NOMO-1 treated with DMSO at 0.1 percent for 48 hours (cell line): Measurements from ENCODE around the gene VTI1A.

ENCODE experiments used
- DNase-seq: peaks from one replicate; lab custom pipeline; 2025; ENCODE audit not compliant: unreplicated experiment; lab: John Stamatoyannopoulos, UW

Gene VTI1A

DNA sequence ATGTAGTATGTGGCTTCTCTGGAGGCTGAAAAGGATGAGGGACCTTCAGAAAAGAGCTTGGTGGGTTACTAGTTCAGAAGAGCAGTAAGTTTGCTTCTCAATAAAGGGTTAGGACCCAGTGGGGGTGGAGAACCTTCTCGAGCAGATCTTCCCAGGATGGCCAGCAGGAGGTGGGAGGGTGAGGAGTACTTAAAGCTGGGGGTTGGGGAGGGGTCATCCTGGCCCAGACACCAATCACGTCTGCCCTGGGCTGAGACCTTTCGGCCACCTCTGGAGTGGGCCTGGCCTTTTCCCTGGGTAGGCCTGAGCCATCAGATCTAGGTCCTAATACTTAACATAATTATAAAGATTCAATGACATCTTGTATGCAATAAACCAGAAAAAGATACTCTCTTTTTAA, 354.0 kb downstream of the VTI1A start:
- no peak for DNase-seq

DNA sequence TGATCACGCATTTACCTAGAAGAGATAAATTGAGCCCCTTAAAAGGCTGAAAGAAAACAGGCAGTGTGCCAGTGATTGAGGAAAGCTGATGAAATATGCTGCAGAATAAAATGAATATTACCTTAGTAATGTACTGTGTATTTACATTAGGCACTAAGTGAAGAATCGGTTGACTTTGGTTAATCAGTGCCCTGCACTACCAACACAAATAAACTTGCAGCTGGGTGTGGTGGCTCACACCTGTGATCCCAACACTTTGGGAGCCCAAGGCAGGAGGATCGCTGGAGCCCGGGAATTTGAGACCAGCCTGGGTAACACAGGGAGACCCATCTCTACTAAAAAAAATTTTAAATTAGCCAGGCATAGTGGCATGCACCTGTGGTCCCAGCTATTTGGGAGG, 354.7 kb downstream of the VTI1A start:
- DNase-seq: no peak

DNA sequence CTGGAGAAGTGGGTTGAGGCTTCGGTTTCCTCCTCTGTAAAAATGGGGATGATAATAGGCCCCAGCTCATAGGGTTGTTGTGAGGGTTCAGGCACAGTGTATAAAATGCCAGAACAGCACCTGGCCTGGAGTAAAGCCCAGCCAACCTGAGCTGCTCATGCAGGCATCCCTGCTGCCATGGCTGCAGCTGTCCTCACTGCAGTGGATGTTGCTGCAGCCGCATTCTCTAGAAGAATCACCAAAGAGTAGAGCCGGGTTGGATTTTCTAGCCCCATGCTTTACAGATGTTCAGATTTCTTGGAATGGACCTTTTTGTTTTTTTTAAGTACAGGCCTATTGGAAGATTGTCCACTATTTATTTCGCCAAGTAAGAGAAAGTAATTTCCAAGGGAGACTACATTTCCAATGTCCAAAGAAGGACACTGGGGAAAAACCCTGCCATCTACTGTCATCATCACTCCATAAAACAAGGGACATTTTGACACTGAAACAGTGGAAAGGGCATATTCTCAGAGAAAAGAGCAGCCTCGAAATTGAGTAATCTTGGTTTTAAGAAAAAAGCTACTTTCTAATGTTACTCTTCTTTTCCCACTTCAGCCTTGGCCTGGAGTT, 355.5 kb downstream of the VTI1A start:
- no peak for DNase-seq

DNA sequence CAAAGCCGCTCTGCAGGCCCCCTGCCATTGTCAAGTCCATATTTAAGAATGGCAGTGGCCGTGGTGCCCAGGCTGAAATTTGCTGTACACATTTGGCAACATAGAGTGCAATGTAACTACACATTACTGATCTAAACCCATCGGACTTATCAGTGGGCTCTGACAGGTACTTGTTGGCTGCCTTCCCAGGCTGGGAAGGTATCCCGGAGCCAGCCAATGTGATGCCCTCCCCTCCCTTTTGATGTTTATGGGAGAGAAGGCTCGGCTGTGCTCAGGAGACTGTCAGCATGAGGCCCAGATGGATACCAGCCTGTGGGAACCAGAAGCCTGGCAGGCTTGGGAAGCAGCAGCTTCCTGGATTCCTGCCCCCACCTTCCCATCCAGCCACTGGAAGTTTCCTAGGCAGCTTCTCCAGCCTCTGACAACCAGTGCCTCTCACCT, 357.0 kb downstream of the VTI1A start:
- DNase-seq: no peak

DNA sequence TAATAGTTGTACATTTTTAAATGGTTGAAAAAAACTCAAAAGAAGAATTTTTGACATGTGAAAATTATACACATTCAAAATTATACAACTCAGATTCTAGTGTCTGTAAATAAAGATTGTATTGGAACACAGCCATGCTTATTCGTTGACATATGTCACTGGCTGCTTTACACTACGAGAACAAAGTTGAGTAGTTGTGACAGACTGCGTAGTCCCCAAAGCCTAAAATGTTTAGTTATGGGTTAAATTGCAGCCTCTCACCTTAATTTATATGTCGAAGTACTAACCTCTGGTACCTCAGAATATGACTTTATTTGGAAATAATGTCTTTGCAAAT, 358.2 kb downstream of the VTI1A start:
- no peak for DNase-seq

DNA sequence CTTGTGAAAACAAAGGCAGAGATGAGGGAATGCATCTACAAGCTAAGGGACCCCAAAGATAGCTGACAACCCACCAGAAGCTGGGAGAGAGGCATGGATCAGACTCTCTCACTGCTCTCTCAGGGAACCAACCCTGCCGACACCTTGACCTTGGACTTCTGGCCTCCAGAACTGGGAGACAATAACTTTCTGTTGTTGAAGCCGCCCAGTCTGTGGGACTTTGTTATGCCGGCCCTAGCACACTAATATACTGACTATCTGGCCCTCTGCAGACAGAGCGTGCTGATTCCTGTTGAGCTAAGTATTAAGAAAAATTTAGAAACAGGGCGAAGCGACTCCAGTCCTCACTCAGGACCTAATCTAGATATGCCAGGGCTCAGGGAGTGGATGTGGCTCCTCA, 358.7 kb downstream of the VTI1A start:
- no peak for DNase-seq

DNA sequence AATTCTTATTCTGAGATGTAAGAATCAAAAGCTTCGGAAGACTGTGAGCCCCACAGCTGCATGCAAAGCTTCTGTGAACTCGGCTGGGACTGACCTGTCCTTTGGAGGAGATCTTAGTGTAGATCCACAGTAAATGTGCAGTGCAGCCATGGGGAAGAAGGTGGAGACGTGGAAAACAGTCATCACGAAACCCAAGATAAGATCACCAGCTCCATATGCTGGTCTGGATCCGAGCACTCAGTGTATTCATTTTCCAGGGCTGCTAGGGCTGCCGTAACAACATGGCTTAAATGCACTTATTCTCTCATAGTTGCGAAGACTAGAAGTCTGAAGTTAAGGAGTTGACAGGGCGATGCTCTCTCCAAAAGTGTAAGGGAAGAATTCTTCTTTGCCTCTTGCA, 360.0 kb downstream of the VTI1A start:
- DNase-seq: no peak

DNA sequence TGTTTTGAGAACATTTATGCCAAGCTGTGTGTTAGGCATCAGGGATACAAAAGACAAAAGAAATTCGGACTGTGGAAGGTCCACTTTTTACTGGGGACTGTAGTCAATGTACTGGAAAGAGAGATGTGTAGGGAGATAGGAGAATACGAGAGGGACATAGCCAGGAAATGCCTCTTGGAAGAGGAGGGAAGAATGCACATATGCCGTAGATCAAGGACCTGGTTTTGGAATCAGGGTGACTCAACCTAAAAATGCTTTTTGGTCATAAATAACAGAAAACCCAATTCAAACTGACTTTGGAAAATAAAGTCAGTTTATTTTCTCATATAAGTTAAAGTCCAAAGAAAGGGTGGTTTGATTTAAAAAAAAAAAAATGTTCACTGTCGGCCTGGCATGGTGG, 362.7 kb downstream of the VTI1A start:
- DNase-seq: no peak

DNA sequence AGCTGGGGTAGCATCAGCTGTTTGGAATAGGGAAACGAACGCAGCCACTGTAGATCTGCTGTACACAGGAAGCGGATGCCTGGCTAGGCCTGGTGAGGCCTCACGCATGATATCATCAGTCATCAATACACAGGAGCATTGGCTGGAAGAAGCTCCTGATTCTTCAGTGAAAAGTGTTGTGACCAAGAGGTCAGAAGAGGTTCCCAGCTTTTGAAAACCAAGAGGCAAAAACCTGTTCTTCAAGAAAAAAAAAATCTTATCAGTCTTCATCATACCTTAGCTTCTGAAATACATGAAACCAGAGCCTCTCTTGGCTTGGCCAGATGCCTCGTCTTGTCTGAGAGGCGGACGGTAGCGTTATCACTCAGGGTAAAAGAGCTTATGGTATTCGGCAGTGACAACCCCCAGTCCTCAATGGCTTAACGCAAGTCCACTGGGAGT, 363.7 kb downstream of the VTI1A start:
- no peak for DNase-seq

DNA sequence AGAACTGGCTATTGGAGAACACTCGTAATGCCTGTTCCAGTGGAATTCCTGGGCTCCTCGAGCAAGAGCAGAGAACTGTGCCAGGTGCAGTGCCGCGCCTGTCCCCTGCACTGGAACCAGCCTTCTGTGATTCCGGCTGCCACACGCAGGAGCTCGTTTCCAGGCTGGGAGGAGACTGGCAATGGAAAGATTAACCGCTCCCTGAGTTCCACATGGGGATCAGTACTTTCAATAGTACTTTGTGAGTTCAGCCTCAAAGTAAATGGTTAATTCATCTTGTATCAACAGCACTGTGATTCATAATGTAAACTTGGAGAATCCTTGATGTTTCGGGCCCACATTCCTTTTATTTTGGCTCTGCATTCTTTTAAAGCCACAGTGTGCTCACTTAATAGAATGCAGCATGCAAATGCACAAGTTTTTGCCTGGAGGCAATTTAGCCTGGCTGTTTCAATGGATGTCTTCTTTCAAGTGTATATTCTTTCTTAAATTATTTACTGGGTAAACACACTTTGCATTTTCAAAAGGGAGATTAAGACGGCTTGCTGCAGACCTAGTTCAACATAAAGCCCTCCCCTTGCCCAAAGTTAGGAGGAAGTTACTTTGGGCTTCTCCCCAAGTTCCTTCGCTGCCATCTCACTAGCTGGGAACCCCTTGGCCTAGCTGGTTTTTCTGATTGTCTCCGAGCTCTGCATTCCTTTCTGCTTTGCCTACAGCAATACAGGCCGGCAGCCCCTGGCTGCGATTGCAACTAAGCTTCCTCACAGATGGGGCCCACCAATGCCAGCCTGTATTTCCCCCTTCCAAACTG, 364.9 kb downstream of the VTI1A start:
- no peak for DNase-seq

DNA sequence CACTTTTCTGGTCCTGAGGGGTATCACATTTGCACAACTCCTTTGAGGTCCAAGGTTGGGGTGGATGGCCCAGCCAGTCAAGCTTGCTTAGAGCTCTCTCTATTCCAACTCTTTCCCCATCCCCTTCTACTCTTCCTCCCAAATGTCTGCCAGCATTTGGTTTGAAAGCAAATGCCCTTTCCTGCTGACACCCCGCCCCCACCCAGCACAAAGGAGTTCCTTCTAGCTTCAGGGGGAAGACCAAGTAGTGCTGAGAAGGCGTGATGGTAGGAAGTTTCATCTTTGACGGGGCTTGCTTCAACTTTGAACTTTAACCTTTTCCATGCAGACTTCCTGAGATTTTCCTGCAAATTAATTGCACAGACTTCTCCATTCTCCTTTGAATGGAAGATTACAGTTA, 365.6 kb downstream of the VTI1A start:
- no peak for DNase-seq

DNA sequence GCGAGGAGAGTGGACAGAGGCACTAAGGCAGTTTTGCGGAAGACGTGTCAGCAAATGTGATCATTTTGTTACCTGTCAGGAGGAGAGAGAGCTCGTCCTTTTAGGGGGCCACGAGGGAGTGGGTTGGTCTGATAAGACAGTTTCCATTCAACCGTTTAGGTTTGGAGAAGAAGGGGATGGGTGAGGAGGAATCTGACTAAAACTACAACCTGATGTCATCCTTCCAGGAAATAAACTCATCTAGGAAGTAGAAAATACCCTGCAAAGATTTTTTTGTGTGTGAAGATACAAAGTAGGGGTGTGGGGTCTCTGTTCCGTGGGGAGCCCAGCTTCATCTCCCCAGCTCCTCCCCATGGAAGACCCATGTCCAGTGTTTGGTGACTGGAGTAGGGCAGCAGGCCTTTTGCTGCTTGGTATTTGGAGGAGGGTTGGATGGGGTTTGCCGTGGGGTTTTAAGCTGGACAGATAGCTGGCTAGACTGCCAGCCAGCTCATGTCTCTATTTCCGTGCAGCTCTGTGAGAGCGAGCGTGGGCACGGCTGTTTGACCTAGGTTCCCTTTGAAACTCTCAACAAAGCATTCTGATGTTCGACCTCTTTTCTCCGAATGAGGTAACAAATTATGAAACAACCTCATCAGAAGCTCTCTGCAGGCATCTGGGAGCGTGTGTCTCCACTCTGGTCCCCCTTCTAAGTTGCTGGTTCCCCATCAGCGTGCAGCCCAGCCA, 367.0 kb downstream of the VTI1A start:
- DNase-seq: no peak

DNA sequence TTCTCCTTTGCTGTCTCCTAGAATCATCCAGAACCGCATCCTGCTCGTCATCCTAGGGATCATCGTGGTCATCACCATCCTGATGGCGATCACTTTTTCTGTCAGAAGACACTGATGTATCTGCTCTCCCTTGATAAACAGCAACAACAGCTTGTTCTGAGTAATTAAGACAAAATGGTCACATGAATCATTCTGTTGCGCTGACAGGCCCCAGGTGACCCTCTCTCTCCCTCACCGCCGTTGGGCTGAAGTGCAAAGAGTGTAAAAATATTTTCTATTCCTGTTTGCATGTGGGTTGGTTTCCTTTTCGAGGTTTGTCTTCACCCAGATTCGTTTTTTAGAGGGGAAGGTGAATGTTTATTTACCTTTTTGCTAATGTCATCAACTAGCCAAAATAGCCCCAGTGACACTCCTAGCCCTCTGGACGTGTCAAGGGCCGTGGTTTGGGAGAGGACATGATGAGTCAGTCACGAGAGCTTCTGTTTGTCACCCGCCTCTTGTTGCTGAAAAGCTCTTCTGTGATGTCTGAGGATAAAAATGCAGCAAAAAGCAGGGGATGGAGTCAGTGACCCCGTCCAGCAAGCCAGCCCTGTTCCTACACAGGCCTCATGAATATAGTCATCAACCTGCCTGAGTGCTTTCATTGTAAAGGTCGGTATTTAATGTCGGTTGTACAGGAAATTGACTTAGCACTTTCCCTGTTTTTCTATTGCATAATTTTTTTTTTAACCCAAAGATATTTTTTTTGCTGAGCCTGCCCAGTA, 368.4 kb downstream of the VTI1A start:
- peak; percentile 41 for DNase-seq

DNA sequence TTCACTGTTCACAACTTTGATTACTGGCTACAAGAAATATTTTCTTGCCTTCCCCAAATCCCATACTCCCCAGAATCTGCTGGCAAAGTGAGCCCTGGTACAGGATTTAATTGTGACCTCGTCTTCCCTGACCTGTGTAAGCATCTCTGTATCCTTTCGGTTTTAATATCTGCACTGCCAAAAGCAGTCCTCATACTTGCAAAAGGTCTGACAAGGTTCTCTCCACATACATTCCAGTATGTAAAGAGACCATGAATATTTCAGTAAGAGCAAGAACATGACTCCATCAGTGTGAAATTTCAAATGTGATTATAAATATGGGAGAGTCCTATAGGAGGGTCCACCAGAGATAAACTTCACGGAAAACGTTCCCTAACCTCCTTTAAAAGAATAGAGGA, 369.0 kb downstream of the VTI1A start:
- DNase-seq: no peak

DNA sequence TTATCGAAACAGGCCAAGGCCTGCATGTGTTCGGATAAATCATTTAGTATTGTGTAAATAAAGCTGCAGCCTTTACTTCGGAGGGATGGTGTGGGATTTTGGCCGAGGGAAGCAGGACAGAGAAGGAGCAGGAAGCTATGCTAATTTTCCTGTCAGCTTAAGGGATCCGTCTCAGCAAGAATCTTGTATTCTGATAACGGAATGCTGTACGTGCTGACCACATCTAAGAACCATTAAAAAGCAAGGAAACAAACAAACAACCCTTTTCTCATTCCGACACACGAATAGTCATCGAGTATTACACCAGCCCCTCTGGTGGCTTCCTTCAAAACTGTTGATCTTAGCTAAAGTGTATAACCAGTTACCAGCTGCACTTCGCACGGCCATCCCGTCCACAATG, 369.9 kb downstream of the VTI1A start:
- no peak for DNase-seq

DNA sequence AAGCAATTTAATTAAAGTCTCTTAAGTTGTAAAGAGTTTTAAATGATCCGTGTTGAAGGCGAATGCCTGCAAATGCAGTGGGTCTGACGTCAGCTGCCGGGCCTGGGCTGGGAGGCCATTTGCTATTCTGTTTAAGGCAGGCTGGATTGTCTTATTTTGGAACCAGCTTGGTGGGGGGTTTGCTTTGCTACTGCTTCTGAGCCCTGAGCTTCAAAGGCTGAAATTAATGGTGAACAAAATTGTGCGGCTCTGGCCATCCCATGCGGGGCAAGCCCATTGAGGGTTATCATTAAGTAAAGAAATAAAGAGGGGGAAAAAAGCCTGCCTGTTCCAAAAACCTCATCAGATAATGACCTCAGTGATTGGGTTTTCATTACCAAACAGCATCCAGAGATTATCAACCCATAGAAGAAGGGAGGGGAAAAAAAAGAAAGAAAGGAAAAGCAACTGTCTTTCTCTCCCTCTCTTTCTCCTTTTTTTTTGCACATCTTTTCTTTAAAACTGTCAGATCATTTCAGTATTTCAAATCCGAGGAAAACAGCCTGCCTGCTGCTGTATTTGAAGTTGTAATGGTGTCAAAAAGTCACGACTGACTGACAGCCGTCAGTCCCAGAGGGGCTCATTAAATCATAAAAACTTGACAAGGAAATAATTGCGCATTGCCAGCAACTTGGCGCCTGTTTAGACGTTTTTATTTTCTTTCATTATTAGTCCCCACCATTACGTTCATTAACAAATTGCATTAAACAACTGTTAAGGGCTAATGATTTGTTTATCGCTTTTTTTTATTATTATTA, 371.2 kb downstream of the VTI1A start:
- DNase-seq: no peak

DNA sequence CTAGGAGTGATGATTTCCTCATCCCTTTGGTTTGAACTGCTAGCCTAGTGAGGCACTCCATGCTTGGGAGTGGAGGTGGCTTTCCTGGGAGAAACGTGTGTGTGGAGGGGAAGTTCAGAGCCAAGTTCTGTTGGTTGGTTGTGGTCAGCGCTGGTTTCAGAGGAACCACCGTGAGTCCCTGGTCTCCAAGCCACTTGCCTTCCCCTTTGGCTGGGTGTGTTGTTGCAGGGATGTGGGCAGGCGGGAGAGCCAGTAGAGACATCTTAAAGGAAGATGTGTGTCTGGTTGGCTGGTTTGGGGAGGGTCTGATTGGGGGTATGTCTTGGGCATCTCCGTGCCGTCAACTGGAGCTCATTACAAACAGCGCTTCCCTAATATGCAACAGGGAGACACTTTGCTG, 372.2 kb downstream of the VTI1A start:
- no peak for DNase-seq

DNA sequence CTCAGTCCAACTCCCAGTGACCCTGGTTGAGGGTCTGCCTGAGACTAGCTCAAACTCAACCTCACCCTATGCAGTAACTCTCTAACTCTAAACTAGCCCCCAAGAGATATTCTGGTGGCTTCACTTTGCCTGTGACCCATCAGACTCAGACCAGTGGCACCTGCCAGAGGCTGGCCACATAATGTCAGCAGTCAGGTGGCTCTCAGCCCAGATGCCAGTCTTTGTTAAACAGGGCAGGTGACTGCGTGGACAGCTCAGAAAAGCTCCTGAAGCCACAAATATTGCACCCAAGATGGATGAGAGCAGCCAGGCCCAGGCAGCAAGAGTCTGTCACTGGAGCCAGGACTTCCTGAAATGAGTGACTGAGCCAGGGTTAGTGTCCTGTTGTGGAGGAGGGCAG, 373.3 kb downstream of the VTI1A start:
- DNase-seq: no peak

DNA sequence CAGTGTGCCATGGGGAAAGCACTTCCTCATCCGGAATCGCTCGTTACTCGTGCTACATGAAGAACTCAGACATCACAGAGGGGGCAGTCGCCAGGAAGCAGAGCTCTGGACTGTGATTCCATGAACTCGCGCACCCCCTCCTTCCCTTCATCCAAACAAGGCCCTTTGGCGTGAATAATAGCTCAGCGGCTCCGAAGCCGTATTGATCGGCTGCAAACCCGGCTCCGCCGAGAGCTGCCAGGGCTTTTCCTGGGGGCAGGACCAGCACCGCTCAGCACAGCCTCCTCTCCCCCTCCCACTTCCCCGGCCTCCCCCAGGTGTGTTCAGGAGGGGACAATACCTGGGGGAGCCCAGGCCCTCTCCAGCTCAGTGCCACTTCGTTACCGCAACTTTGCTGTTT, 374.0 kb downstream of the VTI1A start:
- DNase-seq: no peak

DNA sequence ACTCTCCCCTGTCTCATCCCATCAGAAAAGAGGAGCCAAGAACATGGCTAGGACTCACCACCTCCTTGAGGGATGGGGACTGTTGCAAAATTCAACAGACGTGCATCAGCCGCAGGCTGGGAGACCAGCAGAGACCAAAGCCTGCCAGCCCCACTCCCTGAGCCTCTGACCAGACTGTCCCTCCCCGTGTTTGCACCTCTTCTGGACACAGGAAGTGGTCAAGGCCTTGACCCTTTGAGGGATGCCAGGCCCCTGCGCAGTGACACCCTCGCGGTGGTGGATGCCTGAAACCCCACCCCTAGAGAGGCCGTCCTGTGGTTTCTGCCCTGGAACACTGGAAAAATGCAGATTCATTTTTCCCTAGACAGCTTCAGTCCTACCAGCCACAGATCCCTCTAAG, 374.6 kb downstream of the VTI1A start:
- no peak for DNase-seq

DNA sequence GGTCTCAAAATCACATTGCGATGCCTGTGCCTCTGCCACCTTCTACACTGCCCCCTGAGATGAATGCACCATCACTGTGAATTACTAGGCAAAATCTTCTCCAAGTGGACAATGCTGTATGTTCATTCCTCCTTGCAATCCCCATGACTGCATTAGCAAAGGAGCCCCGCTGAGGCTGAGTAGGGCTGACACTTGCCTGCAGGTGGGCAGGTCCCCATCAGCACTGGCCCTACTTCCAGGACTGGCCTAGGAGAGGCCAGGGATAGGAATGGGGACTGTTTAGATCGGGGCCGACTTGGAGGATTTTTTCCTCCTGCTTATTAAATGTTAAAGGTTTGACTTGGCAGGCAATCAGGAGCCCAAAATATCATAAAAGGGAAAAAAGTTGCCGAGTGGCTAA, 376.0 kb downstream of the VTI1A start:
- no peak for DNase-seq
